HG02938 (cell line): ENCODE results near the gene GPRASP3.
"Not testable (repeated sequence)": the region's sequence is repeated elsewhere in the genome, so short reads cannot be mapped to it uniquely, and the experiment has no call there.

Experiments
- ATAC-seq: cut with Tn5 transposase; IDR thresholded peaks from one replicate; pipeline ENCODE4 v1.9.1; 2021; ENCODE audit warnings: mild to moderate bottlenecking, moderate library complexity; ENCODE audit not compliant: unreplicated experiment

GPRASP3 gene, protein sequence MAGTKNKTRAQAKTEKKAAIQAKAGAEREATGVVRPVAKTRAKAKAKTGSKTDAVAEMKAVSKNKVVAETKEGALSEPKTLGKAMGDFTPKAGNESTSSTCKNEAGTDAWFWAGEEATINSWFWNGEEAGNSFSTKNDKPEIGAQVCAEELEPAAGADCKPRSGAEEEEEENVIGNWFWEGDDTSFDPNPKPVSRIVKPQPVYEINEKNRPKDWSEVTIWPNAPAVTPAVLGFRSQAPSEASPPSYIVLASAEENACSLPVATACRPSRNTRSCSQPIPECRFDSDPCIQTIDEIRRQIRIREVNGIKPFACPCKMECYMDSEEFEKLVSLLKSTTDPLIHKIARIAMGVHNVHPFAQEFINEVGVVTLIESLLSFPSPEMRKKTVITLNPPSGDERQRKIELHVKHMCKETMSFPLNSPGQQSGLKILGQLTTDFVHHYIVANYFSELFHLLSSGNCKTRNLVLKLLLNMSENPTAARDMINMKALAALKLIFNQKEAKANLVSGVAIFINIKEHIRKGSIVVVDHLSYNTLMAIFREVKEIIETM

DNA sequence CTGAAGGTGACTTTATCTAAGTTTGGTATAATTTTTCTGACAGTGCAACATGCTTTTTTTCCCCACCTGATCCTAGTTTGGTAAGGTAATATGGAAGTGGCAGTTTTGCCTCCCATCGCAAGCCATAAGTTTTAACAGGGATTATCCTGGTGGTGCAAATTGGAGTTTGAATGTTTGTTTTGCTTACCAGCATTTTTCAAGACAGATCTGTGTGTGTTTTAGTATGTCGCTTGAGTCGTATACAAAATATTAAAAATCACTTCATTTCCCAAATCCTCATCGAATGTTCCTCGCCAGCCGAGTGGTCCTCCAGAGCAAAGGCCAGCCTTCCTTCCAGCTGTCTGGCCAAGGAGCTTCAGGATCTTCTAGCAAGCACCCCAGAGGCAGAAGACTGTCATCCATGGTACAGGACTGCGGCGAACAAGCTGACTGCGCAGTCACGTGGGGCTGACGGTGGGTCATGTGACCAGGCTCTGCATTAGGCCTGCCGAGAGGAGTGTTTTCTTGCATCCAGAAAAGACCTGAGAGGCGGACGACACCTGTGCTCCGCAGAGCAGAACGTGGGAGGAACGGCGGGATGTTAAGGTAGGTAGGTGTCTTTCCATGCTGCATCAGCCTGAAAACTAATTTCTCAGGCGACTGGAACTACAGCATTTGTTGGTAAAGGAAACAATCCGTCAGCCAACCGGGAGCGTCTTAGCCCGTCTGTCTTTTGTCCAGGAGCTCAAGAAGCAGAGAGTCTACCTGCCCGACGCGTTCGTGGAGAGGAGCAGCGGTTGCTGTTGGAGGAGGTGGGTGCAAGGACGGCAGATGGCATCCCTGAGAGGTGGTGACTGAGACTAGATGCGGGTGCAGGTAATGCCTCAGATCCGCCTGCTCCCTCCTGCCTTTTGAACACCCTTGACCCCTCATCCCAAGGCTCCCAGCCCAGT, at the start of gene GPRASP3:
Gene GPRASP3 (plus strand): TSS at position 507 of the 932 bp plus-strand sequence. CDS start 28,253 bp downstream, outside the sequence.
- ATAC-seq, result no peak

DNA sequence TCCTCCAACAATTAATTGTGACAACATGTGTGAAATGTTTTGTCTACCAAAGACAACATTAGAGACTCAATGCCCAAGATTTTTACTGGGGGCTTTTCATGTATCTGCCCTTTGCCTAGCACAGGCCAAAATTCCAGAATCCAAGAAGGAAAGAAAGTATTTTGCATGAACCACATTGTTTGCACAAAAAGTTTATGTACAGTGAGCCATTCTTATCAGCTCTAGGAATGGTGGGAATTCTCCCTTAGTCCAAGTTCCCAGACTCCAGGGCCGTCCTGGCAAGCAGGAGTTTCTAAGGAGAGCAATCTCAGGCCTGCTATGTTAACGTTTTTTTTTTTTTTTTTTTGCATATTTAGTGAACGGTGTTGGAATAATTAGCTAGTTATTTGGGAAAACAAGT, 47.7 kb upstream of the GPRASP3 start:
- ATAC-seq, result no peak

DNA sequence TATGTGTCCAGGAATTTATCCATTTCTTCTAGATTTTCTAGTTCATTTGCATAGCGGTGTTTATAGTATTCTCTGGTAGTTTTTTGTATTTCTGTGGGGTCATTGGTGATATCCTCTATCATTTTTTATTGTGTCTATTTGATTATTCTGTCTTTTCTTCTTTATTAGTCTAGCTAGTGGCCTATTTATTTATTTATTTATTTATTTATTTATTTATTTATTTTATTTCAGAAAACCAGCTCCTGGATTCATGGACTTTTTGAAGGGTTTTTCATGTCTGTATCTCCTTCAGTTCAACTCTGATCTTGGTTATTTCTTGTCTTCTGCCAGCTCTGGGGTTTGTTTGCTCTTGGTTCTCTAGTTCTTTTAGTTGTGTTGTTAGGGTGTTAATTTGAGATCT, 43.1 kb upstream of the GPRASP3 start:
- ATAC-seq, result not testable (repeated sequence)

DNA sequence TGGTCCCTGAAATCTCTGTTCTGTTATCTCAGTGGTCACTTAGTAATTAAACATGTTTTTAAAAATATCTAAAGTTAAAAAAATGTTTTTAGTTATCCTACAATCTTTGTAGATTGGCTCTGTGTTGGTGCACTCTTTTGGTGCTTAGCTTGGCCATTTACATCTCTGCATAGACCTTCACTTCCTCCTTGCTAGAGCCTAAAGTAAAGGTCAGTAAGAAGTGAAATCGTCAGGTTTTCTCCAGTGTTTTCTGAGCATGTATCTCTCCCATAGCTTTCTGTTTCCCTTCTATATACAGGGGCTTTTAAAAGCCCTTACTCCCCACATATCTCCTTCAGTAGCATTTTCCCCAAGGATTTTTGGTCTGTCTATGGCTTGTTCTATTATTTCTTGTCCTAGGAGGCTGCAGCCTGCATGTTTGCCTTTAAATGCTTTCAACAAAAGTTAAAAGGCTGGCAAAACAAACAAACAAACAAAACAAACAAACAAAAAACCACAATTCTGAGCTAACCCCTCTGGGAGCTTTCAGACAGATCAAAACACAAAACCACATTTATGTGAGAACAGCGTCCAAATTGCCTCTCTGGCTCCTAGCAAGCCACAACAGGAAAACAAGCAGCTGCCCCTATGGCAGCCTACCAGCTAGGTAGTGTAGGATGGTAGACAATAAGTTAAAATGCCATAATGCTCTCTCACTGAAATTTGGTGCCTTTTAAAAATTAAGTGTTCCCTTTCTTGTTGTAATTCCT, 35.6 kb upstream of the GPRASP3 start:
- ATAC-seq, result no peak

DNA sequence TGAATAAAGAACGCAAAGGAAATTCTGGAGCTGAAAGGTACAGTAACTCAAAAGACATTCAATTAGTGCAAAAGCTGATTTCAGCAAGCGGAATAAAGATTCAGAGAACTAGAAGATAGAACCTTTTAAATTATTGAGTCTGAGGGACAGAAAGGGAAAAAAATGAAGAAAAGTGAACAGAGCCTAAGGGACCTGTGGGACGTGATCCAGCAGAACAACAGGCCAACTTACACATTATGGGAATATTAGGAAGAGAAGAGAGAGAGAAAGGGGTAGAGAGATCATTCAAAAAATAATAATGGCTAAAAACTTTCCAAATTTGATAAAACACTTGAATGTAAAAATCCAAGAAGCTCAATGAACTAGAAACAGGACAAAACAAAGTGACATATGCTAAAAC, 25.8 kb upstream of the GPRASP3 start:
- no peak for ATAC-seq

DNA sequence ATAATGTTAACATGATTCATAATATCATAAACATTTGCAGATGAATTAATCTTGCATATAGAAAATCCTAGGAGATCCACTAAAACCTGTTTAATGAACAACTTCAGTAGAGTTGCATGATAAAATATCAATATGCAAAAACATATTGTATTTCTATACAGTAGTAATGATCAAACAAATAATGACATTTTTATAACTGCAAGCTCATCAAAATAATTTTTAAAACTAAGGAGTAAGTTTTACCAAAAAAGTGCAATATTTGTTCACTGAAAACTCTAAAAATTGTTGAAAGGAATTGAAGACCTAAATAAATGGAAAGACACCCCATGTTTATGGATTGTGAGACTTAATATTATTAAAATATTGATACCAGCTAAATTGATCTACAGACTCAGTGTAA, 24.2 kb upstream of the GPRASP3 start:
- no peak for ATAC-seq

DNA sequence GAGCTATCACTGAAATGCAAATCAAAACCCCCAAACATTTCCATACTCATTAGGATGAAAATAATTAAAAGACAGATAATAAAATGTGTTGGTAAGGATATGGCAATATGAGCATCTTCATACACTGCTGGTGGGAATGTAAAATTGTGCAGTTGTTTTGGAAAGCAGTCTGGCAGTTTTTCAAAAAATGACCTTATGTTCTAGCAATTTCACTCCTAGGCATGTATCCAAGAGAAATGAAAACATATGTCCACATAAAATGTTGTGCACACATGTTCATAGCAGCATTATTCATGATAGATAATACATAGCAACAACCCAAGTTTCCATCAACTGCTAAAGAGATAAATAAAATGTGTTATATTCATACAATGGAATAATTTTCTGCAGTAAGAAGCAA, 23.0 kb upstream of the GPRASP3 start:
- no peak for ATAC-seq

DNA sequence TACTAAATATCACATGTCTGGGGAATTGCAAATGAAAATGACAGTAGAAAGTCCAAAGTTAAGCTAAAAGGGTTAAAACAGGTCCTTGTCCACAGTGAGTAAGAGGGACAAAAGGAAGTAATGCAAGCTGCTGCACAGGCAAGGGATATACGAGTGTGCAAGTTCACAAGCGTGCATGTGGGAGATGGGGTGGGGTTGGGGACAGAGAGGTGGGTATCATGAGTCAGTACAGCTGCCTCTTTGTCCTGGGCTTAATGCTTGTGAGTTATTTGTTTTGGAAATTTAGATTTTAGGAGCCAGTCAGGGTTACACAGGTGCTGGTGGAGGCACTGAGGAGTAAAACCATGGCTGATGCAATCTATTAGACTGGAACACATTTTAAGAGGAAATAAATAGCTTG, 11.6 kb upstream of the GPRASP3 start:
- ATAC-seq, result no peak

DNA sequence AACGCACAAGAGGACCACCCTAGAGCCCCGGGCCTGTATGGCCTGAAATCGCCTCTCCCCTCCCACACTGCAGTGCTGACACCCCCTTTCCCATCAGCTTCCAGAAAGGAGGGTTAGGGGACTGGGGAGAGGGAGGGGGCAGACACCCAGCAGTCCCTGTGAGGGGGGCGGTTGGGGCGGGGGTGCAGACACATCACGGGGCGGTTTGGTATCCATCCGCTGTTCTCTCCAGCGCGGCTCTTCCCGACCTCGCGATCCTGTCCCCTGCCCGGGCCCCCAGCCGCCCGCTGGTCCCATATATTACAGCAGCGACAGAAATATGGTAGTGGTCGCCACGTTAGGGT, 8.7 kb upstream of the GPRASP3 start:
- ATAC-seq, result no peak

DNA sequence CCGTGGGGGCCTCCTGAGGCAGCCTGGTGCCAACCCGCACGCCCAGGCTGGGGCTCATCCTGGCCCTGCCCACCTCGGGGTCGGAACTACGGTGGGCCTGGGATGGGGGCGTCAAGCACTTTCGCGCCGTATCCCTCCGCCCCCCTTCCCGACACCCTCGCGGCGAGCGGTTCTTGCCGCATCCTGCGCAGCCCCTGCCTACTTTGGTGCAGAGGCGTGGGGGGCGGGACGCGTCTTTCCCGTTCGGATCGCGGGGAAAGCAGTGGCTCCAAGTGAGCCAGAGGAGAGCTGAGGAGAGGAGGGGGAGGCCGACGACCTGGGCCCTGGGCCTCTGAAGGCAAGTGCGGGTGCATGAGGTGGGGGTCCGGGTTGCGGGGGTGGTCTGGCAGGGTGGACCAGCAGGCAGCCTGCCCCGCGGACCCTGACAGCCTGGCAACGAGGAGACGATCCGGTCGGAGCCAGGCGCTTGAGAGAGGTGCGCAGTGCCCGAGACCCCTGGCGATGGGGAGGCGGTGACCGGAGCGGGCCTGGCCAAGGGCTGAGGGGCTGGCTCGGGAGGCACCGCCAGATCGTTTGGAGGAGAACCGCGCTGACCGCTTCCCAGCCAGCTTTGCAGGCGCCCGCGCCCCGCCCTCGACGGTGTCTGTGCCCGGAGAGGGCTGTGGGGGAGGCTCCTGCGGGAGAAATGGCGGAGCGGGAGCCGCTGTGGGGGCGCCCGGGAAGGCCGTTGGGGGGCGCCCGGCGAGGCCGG, 8.2 kb upstream of the GPRASP3 start, which contains the start of gene GPRASP2:
Gene GPRASP2 (plus strand): TSS at position 233 of the 751 bp plus-strand sequence. CDS start 2,422 bp downstream, outside the sequence.
- no peak for ATAC-seq

DNA sequence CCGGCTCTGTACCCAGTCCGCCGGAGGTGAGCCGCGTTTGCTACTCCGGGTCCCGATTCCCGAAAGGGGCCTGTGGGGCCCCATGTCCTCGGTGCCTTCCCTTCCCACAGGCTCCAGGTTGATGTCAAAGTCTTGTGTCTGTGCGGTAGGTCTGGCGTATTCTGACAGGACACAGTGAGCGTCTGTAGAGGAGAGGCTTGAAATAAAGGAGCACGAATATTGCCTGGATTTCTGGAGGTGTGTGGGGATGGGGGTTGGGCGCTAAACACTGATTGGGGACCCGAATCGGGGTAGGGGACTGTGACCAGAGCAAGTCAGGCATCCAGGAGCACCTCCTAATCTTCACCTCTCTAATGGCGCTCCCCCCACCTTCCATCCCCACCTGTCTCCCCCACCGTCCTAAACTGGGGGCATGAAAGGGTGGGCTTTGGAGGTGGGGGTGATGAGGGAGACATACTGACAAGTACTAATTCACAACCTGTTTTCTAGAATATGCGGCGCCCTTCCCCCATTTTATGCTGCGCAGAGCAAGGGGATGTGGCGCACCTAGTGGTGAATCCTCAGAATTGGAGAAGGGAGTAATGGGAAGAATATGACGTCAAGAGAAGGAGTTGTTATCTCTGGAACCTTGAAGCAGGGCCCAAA, 7.4 kb upstream of the GPRASP3 start:
- ATAC-seq, result no peak

DNA sequence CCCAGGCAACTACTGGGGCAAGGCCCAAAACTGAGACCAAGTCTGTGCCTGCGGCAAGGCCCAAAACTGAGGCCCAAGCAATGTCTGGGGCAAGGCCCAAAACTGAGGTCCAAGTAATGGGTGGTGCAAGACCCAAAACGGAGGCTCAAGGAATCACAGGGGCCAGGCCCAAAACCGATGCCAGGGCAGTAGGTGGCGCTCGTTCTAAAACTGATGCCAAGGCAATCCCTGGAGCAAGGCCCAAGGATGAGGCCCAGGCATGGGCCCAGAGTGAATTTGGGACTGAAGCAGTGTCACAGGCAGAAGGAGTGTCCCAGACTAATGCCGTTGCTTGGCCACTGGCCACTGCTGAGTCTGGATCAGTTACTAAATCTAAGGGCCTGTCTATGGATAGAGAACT, 5.5 kb upstream of the GPRASP3 start:
- ATAC-seq, result no peak

DNA sequence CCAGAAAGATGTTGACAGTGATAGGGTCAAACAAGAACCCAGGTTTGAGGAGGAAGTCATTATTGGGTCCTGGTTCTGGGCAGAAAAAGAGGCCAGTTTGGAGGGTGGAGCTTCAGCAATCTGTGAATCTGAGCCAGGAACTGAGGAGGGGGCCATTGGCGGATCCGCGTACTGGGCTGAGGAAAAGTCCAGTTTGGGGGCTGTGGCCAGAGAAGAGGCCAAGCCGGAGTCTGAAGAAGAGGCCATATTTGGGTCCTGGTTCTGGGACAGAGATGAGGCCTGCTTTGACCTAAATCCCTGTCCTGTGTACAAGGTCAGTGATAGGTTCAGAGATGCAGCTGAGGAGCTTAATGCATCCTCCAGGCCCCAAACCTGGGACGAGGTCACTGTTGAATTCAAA, 4.6 kb upstream of the GPRASP3 start:
- ATAC-seq, result no peak

DNA sequence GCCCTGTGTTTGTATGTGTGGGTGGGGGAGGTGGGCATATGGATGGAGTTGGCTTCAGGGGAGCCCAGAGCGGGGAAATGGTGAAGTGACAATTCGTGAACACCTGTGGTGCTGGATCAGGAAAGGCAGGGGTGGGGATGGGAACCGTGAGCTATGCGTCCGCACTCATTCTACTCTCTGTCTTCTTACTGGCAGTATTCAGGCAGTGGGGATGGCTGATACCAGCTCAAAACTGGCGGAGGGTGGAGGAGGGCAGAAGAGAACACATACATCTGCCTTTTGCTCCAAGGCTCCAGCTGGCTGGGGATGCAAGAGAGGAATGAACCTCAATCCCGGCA, 595 bp downstream of the GPRASP3 start:
- ATAC-seq, result not testable (repeated sequence)

DNA sequence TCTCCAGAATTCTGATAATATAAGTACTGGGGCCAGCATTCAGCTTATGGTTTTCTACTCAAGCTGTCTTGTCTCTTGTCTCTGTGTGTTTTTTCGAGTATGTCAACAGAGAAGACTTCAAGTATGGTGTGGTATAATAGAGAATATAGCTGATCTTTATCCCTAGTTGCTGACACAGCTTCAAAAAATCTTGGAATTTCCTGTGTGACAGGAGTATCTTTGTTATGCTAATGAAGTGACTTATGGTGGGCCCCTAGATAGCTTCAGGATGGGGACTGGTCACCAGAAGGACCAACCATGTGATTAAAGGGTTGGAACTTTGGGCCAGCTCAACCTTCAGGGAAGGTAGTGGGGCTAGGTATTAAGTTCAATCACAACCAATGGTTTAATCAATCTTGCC, 2.9 kb downstream of the GPRASP3 start:
- no peak for ATAC-seq

DNA sequence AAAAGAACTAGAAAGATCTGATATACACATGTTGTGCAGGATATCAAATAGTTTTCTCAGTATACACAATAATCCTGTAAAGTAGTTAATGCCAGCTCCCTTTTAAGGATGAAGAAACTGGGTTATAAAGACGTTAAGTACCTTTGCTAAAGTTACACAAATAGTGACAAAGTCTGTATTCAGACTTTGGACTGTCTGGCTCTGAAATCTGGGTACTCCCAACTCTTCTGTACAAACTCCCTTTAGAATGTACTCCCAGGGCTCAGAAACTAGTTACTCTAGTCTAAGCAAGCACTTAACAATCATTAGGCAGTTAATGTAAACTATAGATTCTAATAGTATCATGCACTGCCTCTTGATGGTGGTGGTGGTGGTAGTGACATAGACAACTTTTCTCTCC, 7.2 kb downstream of the GPRASP3 start:
- ATAC-seq, result no peak

DNA sequence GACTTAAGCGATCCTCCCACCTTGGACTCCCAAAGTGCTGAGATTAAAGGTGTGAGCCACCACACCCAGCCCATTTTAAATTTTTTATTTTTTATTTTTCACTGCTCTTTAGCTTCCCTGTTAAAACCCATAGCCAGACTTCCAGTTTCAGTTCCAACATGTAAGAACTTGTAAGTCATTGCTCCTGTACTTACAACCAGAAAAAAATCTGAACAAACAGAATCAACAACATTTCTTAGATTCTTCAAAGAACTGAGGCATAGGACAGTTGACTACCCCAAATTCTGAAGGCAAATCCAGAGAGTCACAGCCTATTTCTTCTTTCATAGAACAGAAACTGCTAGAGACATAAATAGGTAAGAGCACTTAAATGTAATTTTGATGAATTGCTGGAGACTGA, 8.1 kb downstream of the GPRASP3 start:
- no peak for ATAC-seq

DNA sequence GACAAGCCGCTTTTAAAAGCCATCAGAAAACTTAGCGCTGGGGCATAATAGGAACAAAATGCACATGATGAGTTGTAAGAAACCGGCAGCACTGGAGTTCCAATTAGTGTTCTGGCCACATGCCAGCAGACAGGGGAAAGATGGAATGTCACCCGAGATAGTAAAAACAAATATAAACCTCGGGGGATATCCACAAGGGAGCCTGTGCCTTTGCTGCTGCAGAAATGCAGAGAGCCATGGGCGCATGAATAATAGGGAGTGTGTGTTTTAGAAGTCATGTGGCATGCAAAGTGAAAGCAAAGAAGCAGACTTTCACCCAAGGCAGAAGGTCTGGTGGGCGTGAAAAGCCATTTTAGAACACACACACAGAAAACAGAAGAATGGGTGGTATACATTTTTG, 19.1 kb downstream of the GPRASP3 start:
- no peak for ATAC-seq

DNA sequence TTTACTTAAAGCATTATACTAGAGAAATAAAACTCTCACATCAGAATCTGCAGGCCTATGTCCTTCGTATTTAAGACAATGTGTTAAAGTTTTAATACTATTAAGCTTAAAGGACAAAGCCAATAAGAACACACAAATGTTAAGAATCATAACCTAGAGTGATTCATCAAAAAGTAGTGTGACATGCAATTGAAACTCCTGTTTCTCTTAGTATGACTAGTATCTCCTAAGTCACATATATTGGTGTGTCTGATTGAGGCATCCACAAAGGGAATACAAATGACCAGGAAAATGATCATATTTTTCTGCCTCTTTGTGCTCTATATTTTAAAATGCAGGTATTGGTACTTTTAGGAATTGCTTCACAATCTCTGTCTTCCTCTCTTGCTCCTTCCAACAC, 23.8 kb downstream of the GPRASP3 start:
- ATAC-seq, result no peak

DNA sequence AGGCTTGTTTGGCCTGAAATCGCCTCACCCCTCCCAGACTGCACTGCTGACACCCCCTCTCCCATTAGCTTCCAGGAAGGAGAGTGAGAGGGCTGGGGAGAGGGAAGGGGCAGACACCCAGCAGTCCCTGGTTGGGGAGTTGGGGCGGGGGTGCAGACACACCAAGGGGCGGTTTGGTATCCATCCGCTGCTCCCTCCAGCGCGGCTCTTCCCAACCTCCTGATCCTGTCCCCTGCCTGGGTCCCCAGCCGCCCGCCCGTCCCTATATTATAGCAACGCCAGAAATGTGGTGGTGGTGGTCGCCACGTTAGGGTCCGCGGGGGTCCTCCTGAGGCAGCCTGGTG, 24.9 kb downstream of the GPRASP3 start:
- ATAC-seq, result no peak
